Gastrocnemius medialis (tissue), 4 donors: Measurements from ENCODE around the gene TNFRSF1A. TPM values are rescaled to one million over a fixed set of nuclear protein-coding genes. Genes with fewer than 3 reads are reported as not detected.

Experiments used
- ATAC-seq, 2 donors: fragments of 150-250 bp; one replicate each; pipeline ENCODE4 v1.9.1; 2016
- DNase-seq, 2 donors: peaks; one replicate each; pipeline ENCODE4 v3.0.0-alpha.2; 2019
- H3K27ac ChIP-seq, 4 donors: fragments of 200-600 bp; sonication (generic); 1 replicate in 1 of 4; 2 replicates in 3 of 4; pipeline ENCODE4 v1.5.1; 2016 to 2018; ENCODE audit warnings: mild to moderate bottlenecking in 2 of 4, moderate library complexity in 1 of 4
- H3K27me3 ChIP-seq, 3 donors: fragments of 200-600 bp; sonication (generic) in 2 of 3; 1 replicate in 1 of 3; 2 replicates in 2 of 3; pipeline versions ENCODE4 v1.5.1 to v1.6.0; 2016 to 2019; ENCODE audit warnings: mild to moderate bottlenecking in 1 of 3, moderate library complexity in 1 of 3
- H3K36me3 ChIP-seq, 2 donors: fragments of 200-600 bp; sonication (generic) in 1 of 2; one replicate each; pipeline ENCODE4 v1.5.1; 2017 to 2018
- H3K4me1 ChIP-seq, 2 donors: fragments of 200-600 bp; sonication (generic) in 1 of 2; one replicate each; pipeline ENCODE4 v1.5.1; 2016 to 2017; ENCODE audit warnings: mild to moderate bottlenecking in 2 of 2
- H3K4me3 ChIP-seq, 4 donors: fragments of 200-600 bp; sonication (generic) in 3 of 4; 1 replicate in 1 of 4; 2 replicates in 3 of 4; pipeline ENCODE4 v1.5.1; 2016 to 2019; ENCODE audit warnings: mild to moderate bottlenecking in 2 of 4
- H3K9me3 ChIP-seq, 3 donors: fragments of 200-600 bp; sonication (generic) in 2 of 3; 1 replicate in 1 of 3; 2 replicates in 2 of 3; pipeline ENCODE4 v1.5.1; 2016 to 2019
- CTCF ChIP-seq, 5 experiments: fragments of 450-650 bp in 3 of 5; fragments of 200-600 bp in 2 of 5; sonication (generic) in 2 of 5; IDR thresholded peaks in 4 of 5; conservative IDR thresholded peaks in 1 of 5; 1 replicate in 4 of 5; 2 replicates in 1 of 5; pipeline ENCODE4 v1.5.1; 2016 to 2019; ENCODE audit warnings: antibody characterized with exemption in 5 of 5, mild to moderate bottlenecking in 3 of 5, moderate library complexity in 3 of 5
- POLR2A ChIP-seq, 2 donors: fragments of 450-650 bp; IDR thresholded peaks; one replicate each; pipeline ENCODE4 v1.6.1; 2017; ENCODE audit warnings: antibody characterized with exemption in 2 of 2, mild to moderate bottlenecking in 2 of 2, moderate library complexity in 2 of 2
- in situ Hi-C, 4 donors: fragments of 200-750 bp; cut with MboI; loops; one replicate each; pipeline versions ENCODE4 v1.15.0 to v1.8.0; 2017; ENCODE audit warnings: low sequenced_read_pairs in 4 of 4
- intact Hi-C: fragments of 100-400 bp; cut with DNase I; formaldehyde crosslinking; loops from one replicate; pipeline ENCODE4 v1.15.1; 2023; ENCODE audit warnings: low total_unique reads
- total RNA-seq, 4 donors: library from RNA; depleted of rRNA; stranded (reverse); fragments of >200 nt; gene quantifications; one replicate each; pipeline versions ENCODE4 v1.1.0 to v1.2.3, GENCODE V29; 2016

Gene TNFRSF1A
- total RNA-seq, 4 donors from 2014 or later, result 103 to 220 (median 193) TPM

DNA sequence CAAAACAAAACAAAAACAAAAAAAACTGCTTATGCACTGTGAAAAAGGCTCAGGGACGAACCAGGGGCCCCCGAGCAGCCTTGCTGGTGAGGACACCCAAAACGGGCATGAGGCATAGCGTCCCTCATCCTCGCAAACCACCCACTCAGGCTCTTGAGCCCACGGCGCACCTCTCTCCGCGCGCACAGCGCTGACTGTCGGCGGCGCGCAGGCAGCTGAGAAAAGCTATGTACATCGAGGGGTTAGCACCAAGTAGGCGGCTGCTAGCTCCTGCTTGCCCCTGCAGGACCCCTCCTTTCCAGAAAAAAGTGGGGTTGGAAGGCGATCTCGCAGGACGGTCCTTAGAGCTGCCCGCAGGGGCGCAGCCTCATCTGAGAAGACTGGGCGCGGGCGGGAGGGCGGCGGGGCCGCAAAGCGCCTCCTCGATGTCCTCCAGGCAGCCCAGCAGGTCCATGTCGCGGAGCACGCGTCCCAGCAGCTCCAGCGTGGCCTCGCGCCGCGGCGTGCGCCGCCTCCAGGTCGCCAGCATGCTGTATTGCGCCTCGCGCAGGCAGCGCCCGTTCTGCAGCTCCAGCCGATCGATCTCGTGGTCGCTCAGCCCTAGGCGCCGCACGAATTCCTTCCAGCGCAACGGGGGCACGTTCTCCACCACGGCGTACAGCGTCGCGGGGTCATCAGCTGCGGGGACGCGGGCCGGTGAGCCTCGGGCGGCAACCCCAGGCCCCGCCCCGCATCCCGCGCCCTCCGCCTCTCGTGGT is 12.8 kb downstream of the TNFRSF1A start:
- ATAC-seq (no peak), DNase-seq (peak in 1 of 2 donors; percentile 13)
- intact Hi-C loops, result no loop called here
- Histone ChIP-seq H3K9me3 (no peaks in the 10 kb centered on the region), H3K27ac (no peak overlapping the region), H3K36me3 (peaks cover 0 to 69% of the 10 kb centered on the region in 2 donors), H3K27me3 (no peaks in the 10 kb centered on the region), H3K4me1 (peaks cover 39 to 44% of the 10 kb centered on the region in 2 donors), H3K4me3 (no peak overlapping the region)
- TF ChIP-seq CTCF (IDR thresholded peaks at IDR 0.05 in 4 of 5, conservative IDR thresholded peaks at IDR 0.05 in 1 of 5), result no peak
- TF ChIP-seq POLR2A (IDR thresholded peaks at IDR 0.05), result no peak
- in situ Hi-C loops, result loop anchor here in 2 of 4 donors (10.0 to 25.0 kb wide), 3 partner anchors 56 to 136 kb away; partner anchors contain the start of genes LTBR (in 1 of the 2), TAPBPL (in 1 of the 2) and VAMP1 (in 1 of the 2)

DNA sequence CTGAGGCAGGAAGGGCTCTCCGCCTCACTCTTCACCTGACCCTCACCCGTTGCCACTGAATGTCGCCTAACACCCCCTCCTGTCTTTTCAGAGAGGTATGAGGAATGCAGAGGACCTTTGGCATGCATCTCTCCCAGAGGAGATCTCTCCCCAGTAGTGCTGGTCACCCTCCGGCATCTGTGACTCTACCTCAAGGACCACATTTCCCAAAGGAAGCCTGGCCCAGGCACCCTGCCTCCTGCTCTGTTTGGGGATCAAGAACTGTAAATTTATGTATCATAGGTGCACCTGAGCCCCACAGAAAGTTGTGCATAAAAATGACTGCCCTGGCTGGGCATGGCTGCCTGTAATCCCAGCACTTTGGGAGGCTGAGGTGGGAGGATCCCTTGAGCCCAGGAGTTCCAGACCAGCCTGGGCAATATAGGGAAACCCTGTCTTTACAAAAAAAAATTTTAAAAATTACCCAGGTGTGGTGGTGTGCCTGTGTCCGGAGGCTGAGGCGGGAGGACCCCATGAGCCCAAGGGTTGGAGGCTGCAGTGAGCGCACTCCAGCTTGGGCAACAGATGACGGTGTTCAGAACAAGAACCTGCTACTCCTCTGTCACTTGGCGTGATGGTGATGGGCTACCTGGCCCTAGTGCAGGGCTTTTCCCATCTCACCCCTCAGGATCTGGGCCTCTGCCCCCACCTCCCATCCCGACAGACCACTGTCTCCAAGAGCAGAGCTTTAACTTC is 13.7 kb downstream of the TNFRSF1A start:
- intact Hi-C loops (no loop called here), in situ Hi-C loops (loop anchor here in 2 of 4 donors (10.0 to 25.0 kb wide), 3 partner anchors 57 to 137 kb away; partner anchors contain the start of genes LTBR (in 1 of the 2), TAPBPL (in 1 of the 2) and VAMP1 (in 1 of the 2))
- Histone ChIP-seq H3K36me3 (peaks cover 0 to 60% of the 10 kb centered on the region in 2 donors), H3K27me3 (no peaks in the 10 kb centered on the region), H3K4me1 (peaks cover 44 to 46% of the 10 kb centered on the region in 2 donors), H3K27ac (peak overlapping the region; percentile 28 to 82 (median 66)), H3K4me3 (no peak overlapping the region), H3K9me3 (no peaks in the 10 kb centered on the region)
- ATAC-seq, result no peak
- peak in 1 of 2 donors; percentile 12 for DNase-seq
- TF ChIP-seq CTCF (IDR thresholded peaks at IDR 0.05 in 4 of 5, conservative IDR thresholded peaks at IDR 0.05 in 1 of 5) (no peak), POLR2A (IDR thresholded peaks at IDR 0.05) (no peak)

DNA sequence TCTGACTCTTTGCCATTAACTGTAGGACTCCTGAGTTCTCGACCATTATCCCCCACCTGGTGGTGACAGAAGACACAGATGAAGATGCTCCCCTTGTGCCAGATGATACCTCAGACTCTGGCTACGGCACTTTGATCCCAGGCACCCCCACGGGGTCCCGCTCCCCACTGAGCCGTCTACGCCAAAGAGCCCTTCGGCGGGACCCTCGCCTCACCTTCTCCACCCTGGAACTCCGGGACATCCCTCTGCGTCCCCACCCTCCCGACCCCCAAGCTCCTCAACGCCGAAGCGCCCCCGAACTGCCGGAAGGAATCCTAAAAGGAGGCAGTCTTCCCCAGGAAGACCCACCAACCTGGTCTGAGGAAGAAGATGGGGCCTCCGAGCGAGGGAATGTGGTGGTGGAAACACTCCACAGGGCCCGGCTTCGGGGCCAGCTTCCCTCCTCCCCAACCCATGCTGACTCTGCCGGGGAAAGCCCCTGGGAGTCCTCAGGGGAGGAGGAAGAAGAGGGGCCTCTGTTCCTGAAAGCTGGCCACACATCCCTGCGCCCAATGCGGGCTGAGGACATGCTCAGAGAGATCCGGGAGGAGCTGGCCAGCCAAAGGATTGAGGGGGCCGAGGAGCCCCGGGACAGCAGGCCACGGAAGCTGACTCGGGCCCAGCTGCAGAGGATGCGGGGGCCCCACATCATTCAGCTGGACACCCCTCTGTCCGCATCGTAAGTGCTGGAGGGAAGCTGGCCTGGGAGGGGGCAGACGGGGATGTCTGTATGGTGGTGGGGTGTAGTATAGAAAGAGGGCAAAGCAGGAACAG is 14.4 kb downstream of the TNFRSF1A start:
- Histone ChIP-seq H3K27me3 (no peaks in the 10 kb centered on the region), H3K4me1 (peaks cover 51 to 53% of the 10 kb centered on the region in 2 donors), H3K4me3 (no peak overlapping the region), H3K9me3 (no peaks in the 10 kb centered on the region), H3K27ac (peak overlapping the region; percentile 28 to 82 (median 66)), H3K36me3 (peaks cover 0 to 52% of the 10 kb centered on the region in 2 donors)
- TF ChIP-seq CTCF (IDR thresholded peaks at IDR 0.05 in 4 of 5, conservative IDR thresholded peaks at IDR 0.05 in 1 of 5) (no peak), POLR2A (IDR thresholded peaks at IDR 0.05) (no peak)
- intact Hi-C loops (loop anchor here (2.0 kb wide), 1 partner anchor 137 kb away; no protein-coding TSS in a partner anchor), in situ Hi-C loops (loop anchor here in 2 of 4 donors (10.0 to 25.0 kb wide), 3 partner anchors 57 to 137 kb away; partner anchors contain the start of genes LTBR (in 1 of the 2), TAPBPL (in 1 of the 2) and VAMP1 (in 1 of the 2))
- DNase-seq (peak in 1 of 2 donors; percentile 29), ATAC-seq (no peak)
